HepG2 (cell line): ENCODE measurements around the gene GOLGA8J. TPM values are rescaled to one million over a fixed set of nuclear protein-coding genes. Genes with fewer than 3 reads are reported as not detected.
A peak's percentile ranks its signal among the peaks of the same experiment; 100 is the strongest.

Experiments
- ATAC-seq: fragments of 200-7000 bp; cut with Tn5 transposase; 3 replicates; pipeline ENCODE4 v1.9.1; 2020; ENCODE audit warnings: mild to moderate bottlenecking, moderate library complexity
- BruUV-seq: library from RNA; stranded (reverse); fragments of 400-500 nt; replicated peaks from 2 replicates; lab custom pipeline; 2021; lab: Mats Ljungman, UMichigan
- CTCF ChIA-PET: fragments of 300-600 bp; formaldehyde crosslinking; extraction: SDS; loops from one replicate; lab custom pipeline; 2021; ENCODE audit warnings: low total read pairs, inconsistent platforms, low intra/inter-chr PET ratio; lab: Yijun Ruan, JAX
- POLR2A ChIA-PET: fragments of 350-600 bp; sonication (Branson Sonifier 250); formaldehyde crosslinking; loops from one replicate; lab custom pipeline; 2020; ENCODE audit warnings: antibody characterized with exemption, inconsistent platforms; lab: Yijun Ruan, JAX
- DNase-seq: peaks from one replicate; pipeline ENCODE4 v3.0.0-alpha.2; 2015; ENCODE audit warnings: low spot score
- FAIRE-seq: peaks from 3 replicates; lab custom pipeline; 2011; peaks lifted over from hg19 to GRCh38; lab: Jason Lieb, UNC
- H2AFZ ChIP-seq: one replicate; pipeline ENCODE4 v1.6.1; 2011; ENCODE audit warnings: low read length, inconsistent platforms
- H3K27ac ChIP-seq: fragments of 300-600 bp; 3 replicates; pipeline ENCODE4 v1.8.0; 2011; ENCODE audit warnings: mixed run types, mild to moderate bottlenecking, mixed read lengths, low read length, inconsistent platforms; ENCODE audit not compliant: insufficient read depth; ENCODE audit errors: extremely low read length
- H3K27me3 ChIP-seq, 2 experiments: fragments of 200-600 bp in 1 of 2; 2 replicates in 1 of 2; 3 replicates in 1 of 2; pipeline versions ENCODE4 v1.6.0 to v1.8.0; 2011; ENCODE audit warnings: low read length in 2 of 2, mild to moderate bottlenecking in 2 of 2, moderate library complexity in 2 of 2, inconsistent platforms in 1 of 2; ENCODE audit not compliant: insufficient read depth in 2 of 2, control insufficient read depth in 1 of 2
- H3K36me3 ChIP-seq, 2 experiments: fragments of 200-600 bp in 1 of 2; replicated peaks in 1 of 2; 2 replicates in 1 of 2; 3 replicates in 1 of 2; pipeline versions ENCODE4 v1.5.1 to v1.8.0; 2011; ENCODE audit warnings: low read length in 2 of 2, inconsistent platforms in 1 of 2; ENCODE audit not compliant: insufficient read depth in 2 of 2, control insufficient read depth in 1 of 2
- H3K4me1 ChIP-seq: 2 replicates; pipeline ENCODE4 v1.5.1; 2012; ENCODE audit warnings: low read length, inconsistent platforms; ENCODE audit not compliant: insufficient read depth
- H3K4me2 ChIP-seq: 2 replicates; pipeline ENCODE4 v1.6.0; 2011; ENCODE audit warnings: low read depth, low read length, inconsistent platforms
- H3K4me3 ChIP-seq, 3 experiments: fragments of 200-600 bp in 1 of 3; sonication (generic), shearing (Covaris generic) in 1 of 3; replicated peaks in 1 of 3; 2 replicates each; pipeline ENCODE4 v1.5.1; 2011 to 2016; ENCODE audit warnings: low read length in 3 of 3, inconsistent platforms in 2 of 3, low read depth in 2 of 3, mild to moderate bottlenecking in 2 of 3, control low read depth in 1 of 3, mixed read lengths in 1 of 3; ENCODE audit not compliant: insufficient read depth in 1 of 3
- H3K79me2 ChIP-seq: one replicate; pipeline ENCODE4 v1.6.1; 2011; ENCODE audit warnings: low read length, inconsistent platforms; ENCODE audit not compliant: insufficient read depth
- H3K9ac ChIP-seq: 2 replicates; pipeline ENCODE4 v1.6.0; 2011; ENCODE audit warnings: mild to moderate bottlenecking, low read depth, low read length, inconsistent platforms; ENCODE audit not compliant: insufficient read depth
- H3K9me3 ChIP-seq: 2 replicates; pipeline ENCODE4 v1.5.1; 2012; ENCODE audit warnings: mild to moderate bottlenecking, low read length
- H4K20me1 ChIP-seq: 2 replicates; pipeline ENCODE4 v1.6.0; 2011; ENCODE audit warnings: inconsistent platforms, mild to moderate bottlenecking, low read length, moderate library complexity; ENCODE audit not compliant: insufficient read depth
- ATF7-NPFF ChIP-seq: sonication (generic); formaldehyde crosslinking; IDR thresholded peaks from 2 replicates; pipeline ENCODE4 v1.8.1; 2023; ENCODE audit warnings: mild to moderate bottlenecking, low read depth, missing genetic modification reagents, moderate library complexity
- RFX1 ChIP-seq: fragments of 450-650 bp; IDR thresholded peaks from 2 replicates; pipeline ENCODE4 v1.6.1; 2017
- TCF12 ChIP-seq, 2 experiments: fragments of 450-650 bp in 1 of 2; sonication (generic) in 1 of 2; formaldehyde crosslinking in 1 of 2; IDR thresholded peaks; 2 replicates each; pipeline versions ENCODE4 v1.6.1 to v1.8.0; 2017 to 2022; ENCODE audit warnings: antibody characterized with exemption in 1 of 2, mild to moderate bottlenecking in 1 of 2, missing genetic modification reagents in 1 of 2, moderate library complexity in 1 of 2
- ZBTB21 ChIP-seq: sonication (generic); formaldehyde crosslinking; IDR thresholded peaks from 2 replicates; pipeline ENCODE4 v1.4.0; 2020; ENCODE audit warnings: missing genetic modification reagents
- WGBS: methylation state at CpG from one replicate; pipeline ENCODE4 v1.1.6; 2017; ENCODE audit warnings: low lambda C conversion rate; 5-methylcytosine and 5-hydroxymethylcytosine counted together
- in situ Hi-C: cut with HindIII; loops from 2 replicates; pipeline ENCODE4 v1.10.0; 2017; ENCODE audit warnings: low pct_unique_long_range_greater_than_20kb; ENCODE audit not compliant: extremely low pct_ligation_motif_present
- intact Hi-C: fragments of 100-400 bp; cut with micrococcal nuclease; formaldehyde crosslinking; loops from one replicate; pipeline ENCODE4 v1.10.0; 2022; ENCODE audit not compliant: unreplicated experiment
- polyA plus RNA-seq, 8 experiments: library from polyadenylated mRNA; depleted of rRNA in 3 of 8; stranded (reverse) in 7 of 8; unstranded in 1 of 8; fragments of >200 nt; fragmentation: Illumina TruSeq in 4 of 8; extraction: Trizol in 4 of 8; gene quantifications; 2 replicates each; pipeline versions ENCODE4 v1.2.1 to v1.2.3, GENCODE V29; 2011 to 2016; ENCODE audit warnings: low read depth in 4 of 8, missing spikeins in 1 of 8, mixed read lengths in 1 of 8; ENCODE audit not compliant: insufficient read depth in 1 of 8
- total RNA-seq, 5 experiments: library from RNA; depleted of rRNA; stranded (reverse); fragments of >200 nt; fragmentation: Illumina TruSeq; extraction: Trizol; gene quantifications; 2 replicates each; pipeline ENCODE4 v1.2.3, GENCODE V29; 2016; ENCODE audit warnings: low read depth in 1 of 5

The GOLGA8J gene
- total and polyA plus RNA-seq, 2 of the 13 experiments (the other 11 are each of a cell fraction or from before 2014, with no cell fraction given) = 0.05 TPM; not detected in 1

DNA sequence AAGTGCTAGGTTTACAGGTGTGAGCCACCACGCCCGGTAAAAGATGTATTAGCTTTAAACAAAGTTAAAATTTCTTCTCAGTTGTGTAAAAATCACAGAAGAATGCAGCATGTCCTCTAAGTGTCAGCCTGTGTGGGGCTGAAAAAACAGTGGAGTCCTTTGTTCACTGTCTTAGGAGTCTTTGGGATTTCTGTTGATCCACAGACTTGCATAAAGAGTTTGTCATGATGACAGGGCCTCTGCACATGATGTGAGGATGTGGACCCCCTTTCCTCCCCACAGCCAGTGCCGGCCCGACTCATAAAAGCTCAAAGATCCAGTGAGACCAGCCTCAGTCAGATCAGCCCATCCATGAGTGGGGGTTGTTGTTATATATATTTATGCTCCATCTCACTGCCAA, 49.0 kb upstream of the GOLGA8J start (continued):
- TF ChIP-seq ZBTB21 (CRISPR knock-in tag) = no peak

DNA sequence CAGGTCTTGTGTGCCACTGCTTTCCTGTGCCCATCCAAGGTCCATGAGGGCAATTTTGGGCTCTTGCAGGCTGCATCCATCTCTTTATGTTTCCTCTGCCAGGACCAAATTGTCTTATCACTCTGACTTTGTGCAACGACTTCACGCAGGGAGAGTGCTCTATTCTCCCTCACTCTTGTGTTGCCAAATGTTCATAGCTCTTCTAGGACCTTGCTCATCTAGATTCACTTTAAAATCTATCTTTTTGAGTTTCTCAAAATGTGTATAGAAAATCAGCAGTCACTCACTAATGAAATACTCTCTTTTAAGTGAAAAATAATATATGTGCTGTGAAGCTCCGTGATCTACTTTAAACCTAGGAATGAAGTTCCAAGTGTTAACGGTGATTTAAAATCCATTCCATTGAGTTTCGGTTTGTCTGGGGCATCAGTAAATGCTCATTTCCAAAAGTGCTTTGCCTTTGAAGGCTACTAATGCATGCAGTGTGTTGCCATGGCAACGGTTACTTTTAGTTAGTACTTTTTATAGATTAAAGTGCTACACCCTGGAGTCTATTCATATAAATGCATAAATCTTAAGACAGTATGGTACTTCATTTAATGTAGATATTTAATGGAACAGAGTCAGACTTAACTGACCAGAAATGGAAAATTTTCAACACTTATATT, 46.6 kb upstream of the GOLGA8J start:
- H2AFZ ChIP-seq = no peak overlapping the region
- H3K27ac ChIP-seq = no peak overlapping the region
- ChIA-PET CTCF (no interaction called here), POLR2A (no interaction called here)
- no peaks in the 10 kb centered on the region for H3K9me3 ChIP-seq
- H3K79me2 ChIP-seq = no peaks in the 10 kb centered on the region
- WGBS = 2% methylated on average over 6 of the region's 6 CpGs
- H3K4me1 ChIP-seq = no peaks in the 10 kb centered on the region
- BruUV-seq = no TSS peak
- intact Hi-C loops (no loop called here), in situ Hi-C loops (loop anchor here (10.0 kb wide), 1 partner anchor 61 kb away; no protein-coding TSS in a partner anchor)
- FAIRE-seq (no peak), ATAC-seq (no peak), DNase-seq (no peak)
- no peak overlapping the region for H3K4me3 ChIP-seq
- H3K36me3 ChIP-seq = no peaks in the 10 kb centered on the region
- no peak overlapping the region for H3K9ac ChIP-seq
- H3K4me2 ChIP-seq = no peak overlapping the region
- no peak for TF ChIP-seq TCF12 (IDR thresholded peaks at IDR 0.05)
- TF ChIP-seq TCF12 (CRISPR knock-in tag; IDR thresholded peaks at IDR 0.05) = no peak
- peak; percentile 31; the same call in 1 of the 2 replicates for TF ChIP-seq RFX1
- no peak for TF ChIP-seq ATF7-NPFF (CRISPR knock-in tag)
- H3K27me3 ChIP-seq = no peaks in the 10 kb centered on the region; a peak in 2 of 5 replicates
- H4K20me1 ChIP-seq = no peaks in the 10 kb centered on the region
